Jurkat, Clone E6-1 (cell line): Measurements from ENCODE around the gene SLC34A1.

ENCODE experiments used
- DNase-seq: peaks from one replicate; pipeline ENCODE4 v3.0.0-alpha.2; 2011; ENCODE audit warnings: low read depth, low spot score
- H3K4me3 ChIP-seq: 2 replicates; pipeline ENCODE4 v1.5.1; 2011; ENCODE audit warnings: mild to moderate bottlenecking, low read length, control low read depth, moderate library complexity

The SLC34A1 gene

DNA sequence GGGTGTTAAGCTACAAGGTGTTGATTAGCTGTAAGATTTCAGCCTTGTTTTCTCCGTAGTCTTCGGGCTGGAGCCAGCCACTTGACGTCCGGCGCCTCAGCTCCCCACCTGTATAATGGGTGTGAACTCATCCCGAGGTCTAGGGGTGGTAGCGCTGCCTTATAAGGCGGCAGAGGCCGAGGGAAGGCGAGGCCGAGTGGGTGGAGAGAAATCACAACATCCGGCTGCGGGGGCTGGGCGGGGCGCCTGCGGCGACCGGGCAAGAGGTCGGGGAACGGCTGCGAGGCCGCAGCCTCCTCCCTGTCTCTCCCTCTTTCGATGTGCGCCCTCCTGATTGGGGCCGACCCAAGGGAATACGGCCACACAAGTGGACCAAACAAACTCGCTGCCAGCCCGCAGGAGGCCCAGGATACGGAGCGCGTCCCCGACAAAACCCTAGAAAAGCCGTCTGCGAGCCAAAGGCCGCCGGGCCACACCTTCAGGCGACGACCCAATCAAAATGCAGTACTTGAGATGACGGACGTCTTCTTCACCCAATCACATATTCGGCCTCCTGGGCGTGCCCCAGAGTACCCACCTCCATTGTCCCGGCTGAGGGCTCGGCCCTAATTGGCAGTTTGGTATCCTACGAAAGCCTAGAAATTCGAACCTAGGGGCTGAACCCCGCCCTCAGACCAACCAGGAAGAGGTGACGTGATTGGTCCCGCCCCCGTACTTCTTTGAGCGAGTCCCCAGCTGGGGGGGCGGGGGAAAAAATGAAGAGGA, 41.7 kb downstream of the SLC34A1 start:
- peak; percentile 100 for DNase-seq

DNA sequence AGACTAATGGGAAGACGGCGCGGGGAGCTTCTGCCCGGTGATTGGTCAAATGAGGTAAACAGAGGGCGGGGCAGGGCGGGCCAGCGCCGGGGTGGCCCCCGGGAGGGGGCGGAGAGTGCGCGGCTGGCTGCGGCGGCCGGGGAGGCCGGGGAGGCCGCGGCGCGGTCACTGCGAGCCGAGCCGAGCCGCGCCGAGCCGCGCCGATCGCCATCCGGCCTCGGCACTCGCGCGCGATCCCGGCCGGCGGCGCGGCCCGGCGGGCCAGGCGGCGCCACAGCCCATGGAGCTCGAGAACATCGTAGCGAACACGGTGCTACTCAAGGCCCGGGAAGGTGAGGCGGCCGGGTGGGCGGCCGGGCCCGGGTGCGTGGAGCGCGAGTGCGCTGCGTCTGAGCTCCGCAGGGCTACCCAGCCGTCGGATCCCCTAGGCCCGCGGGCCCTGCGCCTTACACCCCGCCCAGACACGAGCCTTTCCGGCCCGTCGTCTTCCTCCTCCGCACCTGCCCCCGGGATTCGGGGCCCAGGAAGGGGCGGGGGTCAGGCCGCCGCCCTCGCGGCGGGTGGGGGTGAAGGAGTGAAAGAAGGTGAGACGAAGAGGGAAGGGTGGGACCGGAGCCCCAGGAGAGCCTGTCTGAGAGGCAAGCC, 42.5 kb downstream of the SLC34A1 start, which contains the start of gene GRK6:
TSS of gene GRK6 (plus strand) at position 111 of the 645 bp plus-strand sequence. CDS start at position 281, 170 bp downstream.
- peak within 1 kb of the TSS; percentile 79 for H3K4me3 ChIP-seq
- no peak for DNase-seq

More for the DNA sequence above, 41.7 kb downstream of the SLC34A1 start:
- H3K4me3 ChIP-seq, result peak overlapping the region; percentile 69

GRCh38 chr5:177427211-177427822, 43.1 kb downstream of the SLC34A1 start:
- DNase-seq, result no peak

GRCh38 chr5:177427919-177428573, 43.8 kb downstream of the SLC34A1 start:
- DNase-seq, result no peak
- H3K4me3 ChIP-seq, result peak overlapping the region; percentile 79

More at GRCh38 chr5:177427211-177427822, 43.1 kb downstream of the SLC34A1 start:
- H3K4me3 ChIP-seq, result peak overlapping the region; percentile 79

DNA sequence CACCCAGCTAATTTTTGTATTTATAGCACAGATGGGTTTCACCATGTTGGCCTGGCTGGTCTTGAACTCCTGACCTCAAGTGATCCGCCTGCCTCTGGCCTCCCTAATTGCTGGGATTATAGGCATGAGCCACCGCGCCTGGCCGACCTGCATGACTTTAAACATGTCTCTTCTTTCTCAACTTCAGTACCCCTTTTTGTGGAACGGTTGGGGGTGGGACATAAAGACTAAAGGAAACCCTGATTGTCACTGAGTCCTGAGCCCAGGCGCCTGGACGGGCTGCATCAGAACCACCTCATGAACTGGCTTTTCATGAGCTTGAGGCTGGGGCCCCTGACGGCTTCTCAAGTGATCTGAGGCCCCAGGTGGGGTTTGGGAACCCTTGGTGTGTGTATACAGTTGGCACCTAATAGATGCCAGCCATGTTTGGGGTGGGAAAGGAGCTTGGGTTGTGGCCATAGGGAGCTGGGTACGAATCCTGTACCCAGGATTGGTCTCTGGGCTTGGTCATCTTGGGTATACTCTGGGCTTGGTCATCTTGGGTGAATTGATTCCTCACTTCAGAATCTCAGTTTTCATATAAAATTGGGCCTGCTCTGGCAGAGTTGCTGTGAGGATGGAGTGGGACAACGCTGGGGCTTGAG, 44.5 kb downstream of the SLC34A1 start:
- no peak for DNase-seq
- H3K4me3 ChIP-seq, result peak overlapping the region; percentile 79

- peak; percentile 95 for DNase-seq
- peak overlapping the region; percentile 79 for H3K4me3 ChIP-seq
These were observed 45.2 kb downstream of the SLC34A1 start for GRCh38 chr5:177429248-177430040.

- DNase-seq, result no peak
- peak overlapping the region; percentile 50; the same call in 1 of the 2 replicates for H3K4me3 ChIP-seq
These were observed 46.1 kb downstream of the SLC34A1 start for GRCh38 chr5:177430140-177430951.

GRCh38 chr5:177430972-177431316, 46.7 kb downstream of the SLC34A1 start:
- DNase-seq, result no peak
- H3K4me3 ChIP-seq, result peak overlapping the region; percentile 50

DNA sequence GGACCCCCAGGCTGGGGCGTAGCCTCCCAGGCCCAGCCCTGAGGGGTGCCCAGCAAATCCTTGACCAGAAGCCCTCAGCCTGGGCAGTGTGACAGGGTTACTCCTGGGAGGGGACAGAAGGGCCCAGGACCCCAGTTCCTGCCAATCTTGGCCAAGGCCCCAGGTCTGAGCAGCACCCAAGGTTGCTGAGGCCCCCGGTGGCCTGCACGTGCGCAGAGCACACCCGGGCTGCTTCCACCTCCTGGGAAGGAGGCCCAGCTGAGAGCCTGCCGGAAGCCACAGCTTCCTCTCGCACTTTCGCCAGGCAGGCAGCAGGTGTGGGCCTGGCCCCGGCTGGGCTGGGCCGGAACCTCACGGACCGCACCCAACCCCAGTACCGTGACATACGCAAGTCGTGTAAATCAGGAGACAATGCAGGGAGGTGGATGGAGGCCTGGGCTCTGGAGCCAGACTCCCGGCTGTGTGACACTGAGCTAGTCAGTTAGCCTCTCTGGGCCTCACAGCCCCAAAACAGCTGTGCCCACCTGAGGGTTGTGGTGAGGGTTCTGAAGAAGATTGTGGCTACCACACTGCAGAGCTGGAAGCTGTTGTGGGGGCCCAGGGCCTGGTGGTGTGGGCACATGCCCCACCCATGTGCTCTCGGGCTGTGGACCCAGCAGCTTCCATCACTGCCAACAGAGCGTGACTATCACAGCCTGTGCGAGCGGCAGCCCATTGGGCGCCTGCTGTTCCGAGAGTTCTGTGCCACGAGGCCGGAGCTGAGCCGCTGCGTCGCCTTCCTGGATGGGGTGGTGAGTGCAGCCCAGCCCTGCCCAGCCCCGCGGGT, 47.3 kb downstream of the SLC34A1 start:
- DNase-seq, result peak; percentile 93
- H3K4me3 ChIP-seq, result peak overlapping the region; percentile 50

- H3K4me3 ChIP-seq, result peak overlapping the region; percentile 50
- no peak for DNase-seq
These were observed 48.1 kb downstream of the SLC34A1 start for GRCh38 chr5:177432143-177432838.

DNA sequence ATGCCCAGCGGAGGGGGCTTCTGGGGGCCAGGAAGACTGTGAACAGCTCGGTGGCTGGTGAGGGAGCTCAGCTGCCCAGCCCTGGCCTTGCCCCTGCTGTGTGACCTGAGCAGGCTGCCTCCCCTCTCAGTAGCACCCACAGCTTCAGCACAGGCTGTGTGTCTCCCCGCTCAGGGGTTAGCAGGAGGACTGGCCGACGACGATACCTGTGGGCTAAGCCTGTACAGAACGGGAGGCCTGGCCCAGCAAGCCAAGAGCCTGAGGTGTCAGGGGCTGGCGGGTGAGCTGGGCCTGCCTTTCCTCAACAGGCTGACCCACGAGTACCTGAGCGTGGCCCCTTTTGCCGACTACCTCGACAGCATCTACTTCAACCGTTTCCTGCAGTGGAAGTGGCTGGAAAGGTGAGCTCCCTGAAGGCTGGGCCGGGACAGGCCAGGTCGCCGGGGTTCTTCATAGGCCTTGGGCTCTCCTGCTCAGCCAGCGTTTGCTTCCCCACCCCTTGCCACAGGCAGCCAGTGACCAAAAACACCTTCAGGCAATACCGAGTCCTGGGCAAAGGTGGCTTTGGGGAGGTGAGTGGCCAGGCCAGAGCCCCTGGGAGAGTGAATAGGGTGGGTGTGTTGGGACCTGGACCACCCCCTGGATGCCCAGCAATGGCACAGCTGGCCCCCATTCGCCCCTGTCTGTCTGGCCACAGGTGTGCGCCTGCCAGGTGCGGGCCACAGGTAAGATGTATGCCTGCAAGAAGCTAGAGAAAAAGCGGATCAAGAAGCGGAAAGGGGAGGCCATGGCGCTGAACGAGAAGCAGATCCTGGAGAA, 48.8 kb downstream of the SLC34A1 start:
- DNase-seq, result no peak
- no peak overlapping the region; the same call in 1 of the 2 replicates for H3K4me3 ChIP-seq

GRCh38 chr5:177433658-177434217, 49.5 kb downstream of the SLC34A1 start:
- no peak for DNase-seq
- no peak overlapping the region for H3K4me3 ChIP-seq

DNA sequence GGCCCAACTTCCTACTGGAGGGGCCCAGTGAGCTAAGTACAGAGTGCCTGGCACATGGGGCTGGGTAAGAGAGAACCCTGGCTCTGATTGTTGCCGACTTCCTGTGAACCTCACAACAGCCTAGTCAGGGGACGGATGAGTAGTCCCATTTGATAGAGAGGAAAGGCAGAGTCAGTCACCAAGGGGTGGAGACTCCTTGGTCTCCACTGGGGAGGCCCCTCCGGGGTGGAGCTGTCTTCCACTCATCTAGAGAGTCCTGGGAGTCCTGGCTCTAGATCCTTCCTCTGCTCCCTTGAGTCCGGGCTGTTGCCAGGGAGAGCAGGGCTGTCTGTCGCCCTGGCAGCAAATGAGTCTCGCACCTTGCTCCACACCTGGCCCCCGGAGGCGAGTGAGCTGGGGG, 50.2 kb downstream of the SLC34A1 start:
- H3K4me3 ChIP-seq, result no peak overlapping the region
- DNase-seq, result no peak

- no peak overlapping the region for H3K4me3 ChIP-seq
- no peak for DNase-seq
These were observed 50.9 kb downstream of the SLC34A1 start for GRCh38 chr5:177434942-177435738.
